NCI-H1436 treated with DMSO at 0.1 percent for 48 hours (cell line): ENCODE measurements around the gene SLITRK2.

ENCODE experiments used
- DNase-seq: peaks from one replicate; lab custom pipeline; 2025; lab: John Stamatoyannopoulos, UW

The SLITRK2 gene

GRCh38 chrX:145856181-145856580, 38.6 kb downstream of the SLITRK2 start:
- DNase-seq = no peak

GRCh38 chrX:145861818-145862217, 44.2 kb downstream of the SLITRK2 start:
- no peak for DNase-seq

GRCh38 chrX:145865082-145865481, 47.5 kb downstream of the SLITRK2 start:
- no peak for DNase-seq
